ENCODE data around the gene UBE2B. TPM values are rescaled to one million over a fixed set of nuclear protein-coding genes. Genes with fewer than 3 reads are reported as not detected.
A peak's percentile ranks its signal among the peaks of the same experiment; 100 is the strongest.

Gene UBE2B
- total RNA-seq, 1 experiment from 2014 or later = 23.3 TPM

- DNase-seq (ENCODE audit: low read depth) = peak; percentile 74
Observed at GRCh38 chr5:134437340-134437846, 66.0 kb downstream of the UBE2B start.

GRCh38 chr5:134437847-134438581 is 66.6 kb downstream of the UBE2B start:
- peak; percentile 51 for DNase-seq (ENCODE audit: low read depth)

GRCh38 chr5:134438721-134439123 is 67.4 kb downstream of the UBE2B start:
- DNase-seq (ENCODE audit: low read depth) = no peak

- DNase-seq (ENCODE audit: low read depth) = peak; percentile 68
Observed at GRCh38 chr5:134439210-134439654, 67.9 kb downstream of the UBE2B start.

GRCh38 chr5:134440201-134440755 is 68.9 kb downstream of the UBE2B start:
- no peak for DNase-seq (ENCODE audit: low read depth)

Other genes starting within 250 kb of the UBE2B start
- gene SKP1, start 194.6 kb upstream of the UBE2B start, total RNA-seq (2014; rRNA removed; shearing (Covaris generic)) = 235 and 289 TPM in 2 replicates
- gene PPP2CA, start 145.5 kb upstream of the UBE2B start, total RNA-seq (2014; rRNA removed; shearing (Covaris generic)) = 224 and 287 TPM in 2 replicates
- gene CDKL3, start 4.4 kb upstream of the UBE2B start, total RNA-seq (2014; rRNA removed; shearing (Covaris generic)) = 0.50 and 1.1 TPM in 2 replicates
- gene CDKN2AIPNL, start 40.3 kb downstream of the UBE2B start, total RNA-seq (2014; rRNA removed; shearing (Covaris generic)) = 81.7 and 83.0 TPM in 2 replicates
- 33.5 and 46.9 TPM in 2 replicates for gene JADE2, start 154.1 kb downstream of the UBE2B start, total RNA-seq (2014; rRNA removed; shearing (Covaris generic))